ENCODE measurements around the gene FKBP7.
A peak's percentile ranks its signal among the peaks of the same experiment; 100 is the strongest.
"Not testable (repeated sequence)": the region's sequence is repeated elsewhere in the genome, so short reads cannot be mapped to it uniquely, and the experiment has no call there.

The FKBP7 gene, protein sequence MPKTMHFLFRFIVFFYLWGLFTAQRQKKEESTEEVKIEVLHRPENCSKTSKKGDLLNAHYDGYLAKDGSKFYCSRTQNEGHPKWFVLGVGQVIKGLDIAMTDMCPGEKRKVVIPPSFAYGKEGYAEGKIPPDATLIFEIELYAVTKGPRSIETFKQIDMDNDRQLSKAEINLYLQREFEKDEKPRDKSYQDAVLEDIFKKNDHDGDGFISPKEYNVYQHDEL

DNA sequence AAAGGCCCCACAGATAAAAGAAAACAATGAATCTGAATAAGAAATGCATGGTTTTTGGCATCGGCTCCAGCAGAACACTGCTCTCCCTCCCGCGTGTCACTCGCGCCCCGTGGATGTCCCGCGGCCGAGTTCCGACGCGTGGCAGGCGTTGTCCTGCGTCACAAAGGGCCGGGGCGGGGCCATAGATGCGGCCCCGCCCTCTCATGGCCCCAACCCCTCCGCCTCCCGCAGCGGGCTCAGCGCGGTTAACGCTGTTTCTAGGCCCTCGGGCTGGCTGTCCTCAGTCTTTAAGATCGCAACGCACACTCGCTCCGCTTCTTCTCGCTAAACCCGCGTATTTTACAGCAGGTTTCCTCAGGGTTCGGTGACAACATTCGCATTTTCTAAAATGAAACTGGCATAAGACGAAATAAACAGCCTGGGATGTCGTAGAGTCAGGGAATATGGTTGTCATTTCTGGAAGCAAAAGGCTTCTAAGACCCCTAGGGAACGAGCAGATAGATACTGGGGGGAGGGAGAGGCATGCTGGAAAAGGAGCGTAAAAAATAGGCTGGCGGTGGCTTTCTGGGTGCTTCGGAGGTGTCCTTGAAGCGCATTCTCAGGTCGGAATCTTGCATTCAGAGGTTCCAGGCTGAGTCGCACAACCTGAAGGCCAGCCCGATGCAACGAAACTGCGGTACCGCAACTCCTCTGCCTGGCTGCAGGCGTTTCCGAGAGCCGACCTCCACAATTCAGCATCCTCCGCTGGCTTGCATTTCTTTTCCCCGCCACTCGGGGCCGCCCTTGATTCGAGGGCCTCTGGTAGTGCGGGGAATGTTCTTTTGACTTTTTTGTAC is at the start of gene FKBP7:
Gene FKBP7, minus strand, starts transcription at position 162 of the 836 bp plus-strand sequence. Its CDS starts 101 bp downstream, at position 61.
- DNase-seq = peak; percentile 90

DNA sequence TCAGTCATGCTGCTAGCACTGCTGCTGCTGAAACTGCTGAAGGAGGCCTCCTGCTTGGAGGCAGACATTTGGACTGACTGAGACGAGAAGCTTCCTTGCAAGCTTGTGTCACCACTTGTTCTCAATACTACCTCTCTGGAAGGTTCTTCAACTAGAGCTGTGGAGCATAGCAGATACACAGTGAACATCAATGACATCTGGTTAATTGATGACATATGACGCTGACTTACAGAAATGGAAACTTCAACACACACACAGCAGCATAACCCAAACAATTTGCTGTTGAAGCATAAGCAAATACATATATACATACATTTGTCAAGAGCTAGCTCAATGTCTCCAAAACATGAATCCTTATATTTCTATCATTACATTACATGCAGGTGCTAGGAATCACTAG is 49.2 kb upstream of the FKBP7 start:
- DNase-seq = no peak

DNA sequence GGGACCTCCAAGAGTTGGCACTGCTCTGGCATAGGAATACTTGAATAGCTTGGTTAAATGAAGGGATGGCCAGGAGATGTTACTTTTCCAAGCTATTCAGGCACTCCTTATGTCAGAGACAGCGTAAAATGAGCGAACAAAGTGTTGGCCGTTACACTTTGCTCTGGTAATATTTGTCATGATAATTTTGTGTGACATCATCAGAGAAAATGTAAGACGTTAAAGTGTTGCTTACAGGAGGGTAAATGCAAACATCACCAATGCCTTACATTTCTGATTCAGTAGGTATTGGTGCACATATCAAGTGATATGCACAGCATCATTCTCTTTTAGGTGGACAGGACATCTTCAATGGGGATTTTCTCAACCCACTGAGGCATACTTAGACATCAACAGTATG is 47.9 kb upstream of the FKBP7 start:
- no peak for DNase-seq

DNA sequence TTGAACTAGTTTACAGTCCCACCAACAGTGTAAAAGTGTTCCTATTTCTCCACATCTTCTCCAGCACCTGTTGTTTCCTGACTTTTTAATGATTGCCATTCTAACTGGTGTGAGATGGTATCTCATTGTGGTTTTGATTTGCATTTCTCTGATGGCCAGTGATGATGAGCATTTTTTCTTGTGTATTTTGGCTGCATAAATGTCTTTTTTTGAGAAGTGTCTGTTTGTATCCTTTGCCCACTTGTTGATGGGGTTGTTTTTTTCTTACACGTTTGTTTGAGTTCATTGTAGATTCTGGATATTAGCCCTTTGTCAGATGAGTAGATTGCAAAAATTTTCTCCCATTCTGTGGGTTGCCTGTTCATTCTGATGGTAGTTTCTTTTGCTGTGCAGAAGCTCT is 47.1 kb upstream of the FKBP7 start:
- not testable (repeated sequence) for DNase-seq

DNA sequence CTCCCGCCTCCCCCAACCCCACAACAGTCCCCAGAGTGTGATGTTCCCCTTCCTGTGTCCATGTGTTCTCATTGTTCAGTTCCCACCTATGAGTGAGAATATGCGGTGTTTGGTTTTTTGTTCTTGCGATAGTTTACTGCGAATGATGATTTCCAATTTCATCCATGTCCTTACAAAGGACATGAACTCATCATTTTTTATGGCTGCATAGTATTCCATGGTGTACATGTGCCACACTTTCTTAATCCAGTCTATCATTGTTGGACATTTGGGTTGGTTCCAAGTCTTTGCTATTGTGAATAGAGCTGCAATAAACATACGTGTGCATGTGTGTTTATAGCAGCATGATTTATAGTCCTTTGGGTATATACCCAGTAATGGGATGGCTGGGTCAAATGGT is 46.6 kb upstream of the FKBP7 start:
- not testable (repeated sequence) for DNase-seq

DNA sequence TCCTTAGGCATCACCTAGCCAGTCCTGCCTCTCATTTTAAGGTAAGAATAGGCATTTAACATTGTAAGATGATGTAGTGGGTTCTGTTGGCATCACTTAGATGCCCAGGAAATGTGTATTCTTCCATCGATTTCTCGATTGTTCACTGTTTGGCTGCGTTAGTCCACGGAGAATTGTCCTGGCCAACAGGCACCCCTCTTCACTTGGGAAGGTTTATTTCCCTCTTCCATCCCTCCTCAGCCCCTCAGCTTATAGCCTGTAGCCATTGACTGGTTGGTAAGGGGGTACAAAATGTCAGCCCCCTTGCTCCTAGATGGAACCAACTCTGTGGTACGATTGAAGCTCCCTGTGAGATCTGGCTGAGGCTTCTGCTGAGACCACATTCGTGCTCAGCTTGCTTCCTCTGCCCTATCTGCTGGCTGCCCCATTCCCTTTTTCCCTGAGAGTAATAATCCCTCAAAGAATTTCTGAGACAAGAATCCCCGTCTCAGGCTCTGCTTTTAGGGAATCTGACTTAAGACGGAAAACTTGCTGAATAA is 45.3 kb upstream of the FKBP7 start:
- no peak for DNase-seq

DNA sequence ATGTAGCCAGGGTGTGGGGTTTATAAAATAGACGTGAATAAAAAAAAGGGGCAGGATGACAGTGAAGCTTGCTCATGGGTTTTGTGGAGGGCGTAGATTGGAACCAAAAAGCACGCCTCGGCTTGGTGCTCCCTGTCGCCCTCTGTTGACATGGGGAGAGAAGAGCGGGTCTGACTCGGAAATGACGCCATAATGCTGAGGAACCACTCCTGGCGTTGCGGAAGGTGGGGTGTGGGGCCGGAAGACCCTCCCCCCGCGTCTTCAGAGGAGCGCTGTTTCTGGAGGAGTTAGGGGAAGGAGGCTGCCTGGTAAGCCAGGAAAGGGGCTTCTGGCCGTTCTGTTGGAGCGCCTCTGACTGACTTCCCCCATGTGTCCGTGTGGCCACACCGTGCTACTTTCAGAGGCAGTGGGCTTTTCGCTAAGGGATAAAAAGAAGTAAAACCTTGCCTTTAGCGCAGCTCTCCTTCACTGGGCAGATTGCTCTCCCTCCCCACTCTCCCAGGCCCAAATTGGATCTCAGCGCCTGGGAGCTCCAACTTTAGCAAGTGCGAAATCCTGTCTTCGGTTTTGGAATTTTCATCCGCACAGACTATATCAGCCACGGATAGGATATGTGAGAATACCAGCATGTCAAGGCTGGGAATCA is 44.7 kb upstream of the FKBP7 start:
- DNase-seq = peak; percentile 86

DNA sequence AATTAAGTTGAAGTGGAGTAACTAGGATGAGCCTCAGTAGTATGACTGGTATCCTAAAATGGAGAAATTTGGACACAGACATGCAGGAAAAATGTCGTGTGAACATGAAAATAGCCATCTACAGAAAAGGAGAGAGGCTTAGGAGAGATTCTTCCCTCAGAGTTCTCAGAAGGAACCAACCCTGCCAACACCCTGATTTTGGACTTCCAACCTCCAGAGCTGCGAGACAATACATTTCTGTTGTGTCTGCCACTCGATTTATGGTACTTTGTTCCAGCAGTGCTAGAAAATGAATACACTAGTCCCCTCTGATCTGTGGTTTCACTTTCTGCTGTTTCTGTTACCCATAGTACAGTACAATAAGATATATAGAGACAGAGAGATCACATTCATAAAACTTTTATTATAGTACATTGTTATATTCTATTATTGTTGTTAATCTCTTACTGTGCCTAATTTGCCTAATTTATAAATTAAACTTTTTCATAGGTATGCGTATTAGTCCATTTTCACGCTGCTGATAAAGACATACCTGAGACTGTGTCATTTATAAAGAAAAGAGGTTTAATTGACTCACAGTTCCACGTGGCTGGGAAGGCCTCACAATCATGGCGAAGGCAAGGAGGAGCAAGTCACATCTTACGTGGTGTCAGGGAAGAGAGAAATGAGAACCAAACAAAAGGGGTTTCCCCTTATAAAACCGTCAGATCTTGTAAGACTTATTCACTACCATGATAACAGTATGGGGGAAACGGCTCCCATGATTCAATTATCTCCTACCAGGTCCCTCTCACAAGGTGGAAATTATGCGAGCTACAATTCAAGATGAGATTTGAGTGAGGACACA is 43.1 kb upstream of the FKBP7 start:
- no peak for DNase-seq

DNA sequence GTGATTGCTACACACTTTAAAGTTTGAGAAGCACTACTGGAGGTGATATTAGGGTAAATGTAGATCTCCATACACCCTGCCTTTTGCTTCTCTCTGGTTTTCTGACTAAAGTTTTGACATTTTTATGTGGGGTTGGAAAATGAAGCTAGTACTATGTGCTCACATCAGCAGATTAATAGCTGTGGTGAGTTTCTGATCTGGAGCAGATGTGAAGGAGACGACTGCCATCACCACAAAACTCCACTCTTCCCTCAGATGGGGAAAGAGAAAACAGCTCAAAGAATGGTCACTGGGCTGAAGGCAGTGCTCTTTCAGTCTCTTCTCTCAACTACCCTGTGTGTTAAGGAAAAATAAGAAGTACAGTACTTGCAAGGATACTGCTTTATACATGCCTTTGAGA is 39.1 kb upstream of the FKBP7 start:
- no peak for DNase-seq

DNA sequence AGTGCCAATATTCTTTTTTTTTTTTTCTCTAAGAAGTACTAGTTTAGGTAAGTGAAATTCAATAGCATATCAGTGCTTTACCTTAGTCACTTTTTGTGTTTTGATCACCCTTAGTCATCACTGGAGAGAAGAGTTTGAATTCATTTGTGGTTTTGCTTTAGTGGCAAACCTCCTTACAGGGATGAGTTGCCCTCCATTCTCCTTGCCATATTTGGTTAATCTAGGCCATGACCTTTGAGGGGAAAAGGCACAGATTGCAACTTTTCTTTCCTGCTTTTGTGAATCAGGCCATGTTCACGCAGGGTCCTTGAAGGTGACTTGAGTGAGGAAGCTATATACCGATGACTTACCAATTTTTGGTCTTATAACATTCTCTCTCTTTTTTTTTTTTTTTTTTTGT is 36.3 kb upstream of the FKBP7 start:
- peak; percentile 31 for DNase-seq

DNA sequence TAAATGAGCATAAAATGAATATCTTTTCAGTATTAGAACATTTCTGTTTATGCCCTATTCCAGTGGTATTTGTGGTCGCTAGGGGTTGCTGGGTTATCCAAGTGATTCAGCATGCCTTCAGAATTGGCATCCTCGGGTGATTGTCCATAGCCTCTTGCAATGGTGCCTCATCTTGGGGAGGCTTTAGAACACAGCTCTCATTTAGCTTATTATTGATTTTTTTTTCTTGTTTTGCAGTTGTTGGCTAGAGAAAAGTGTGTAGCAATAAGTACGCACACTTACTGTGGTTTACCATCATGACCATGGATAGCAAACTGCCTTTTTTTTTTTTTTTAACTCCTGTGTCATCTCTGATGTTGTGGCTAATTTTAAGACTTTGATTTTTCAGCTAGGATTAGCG is 35.5 kb upstream of the FKBP7 start:
- no peak for DNase-seq

DNA sequence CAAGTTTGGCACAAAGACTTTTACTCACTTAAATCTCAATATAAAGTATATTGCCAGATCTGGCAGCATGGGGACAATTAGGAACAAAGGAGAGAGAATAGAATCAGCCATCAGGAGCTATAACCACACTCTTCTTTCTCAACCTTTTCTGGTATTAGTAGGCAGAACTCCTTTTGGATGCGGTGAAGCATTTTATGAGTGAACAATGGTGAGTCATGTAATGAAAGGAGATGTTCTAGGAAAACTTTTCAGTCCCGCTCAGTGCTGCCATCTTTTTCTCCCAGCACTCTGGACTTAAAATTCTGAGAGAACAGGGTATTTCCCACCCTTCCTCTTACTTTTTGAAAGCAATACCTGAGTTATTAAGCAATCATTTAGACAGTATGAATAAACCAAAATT is 34.1 kb upstream of the FKBP7 start:
- no peak for DNase-seq

DNA sequence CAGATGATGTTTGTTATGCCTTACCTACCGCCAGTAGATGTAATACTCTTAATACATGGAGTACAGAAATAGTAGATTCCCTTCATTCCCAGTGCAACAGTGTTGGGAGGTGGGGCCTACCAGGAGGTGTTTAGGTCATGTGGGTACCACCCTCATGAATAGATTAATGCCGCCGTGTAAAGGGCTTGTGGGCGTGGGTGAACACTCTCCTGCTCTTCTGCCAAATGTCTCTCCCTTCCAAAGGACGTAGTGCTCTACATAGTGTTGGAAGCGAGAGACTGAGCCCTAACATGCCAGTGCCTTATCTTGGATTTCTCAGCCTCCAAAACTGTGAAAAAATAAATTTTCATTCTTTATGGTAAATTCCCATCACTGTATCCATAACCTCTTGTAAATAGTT is 32.0 kb upstream of the FKBP7 start:
- DNase-seq = no peak

DNA sequence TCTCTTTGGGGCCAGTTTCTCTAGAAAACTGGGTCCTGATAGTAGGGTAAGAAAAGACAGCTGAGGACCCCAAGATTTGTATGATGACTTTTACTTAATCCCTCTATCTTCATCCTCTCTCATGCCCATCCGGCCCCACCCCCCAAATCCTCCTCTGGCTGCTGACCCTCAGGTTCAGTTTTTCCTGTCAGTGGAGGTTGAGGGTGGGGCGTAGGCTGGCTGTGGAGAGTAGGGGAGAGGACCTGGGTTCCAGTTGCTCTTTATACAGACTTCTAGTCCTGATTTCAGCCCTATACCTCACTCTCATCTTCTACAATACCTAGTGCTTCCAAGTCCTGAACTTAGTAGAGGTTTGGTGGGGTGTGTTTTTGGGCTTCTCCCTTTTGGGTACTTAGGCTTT is 30.2 kb upstream of the FKBP7 start:
- DNase-seq = no peak

DNA sequence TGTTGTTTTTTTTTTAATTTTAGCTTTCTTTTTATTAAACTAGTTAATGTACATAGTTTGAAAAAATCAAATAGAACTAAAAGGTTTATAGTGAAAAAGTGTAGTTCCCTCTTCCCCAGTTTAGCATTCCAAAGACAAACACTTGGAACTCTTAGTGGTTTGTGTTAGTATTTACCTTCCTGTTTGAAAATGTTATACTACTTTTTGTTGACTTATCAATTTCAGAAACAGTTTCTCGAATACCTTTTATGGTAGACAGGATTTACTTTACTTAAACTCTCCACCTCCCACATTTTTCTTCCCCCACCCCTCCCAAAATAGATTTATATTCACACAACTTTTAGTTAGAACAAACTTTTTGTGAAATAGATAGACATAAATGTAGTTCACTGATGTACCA is 28.5 kb upstream of the FKBP7 start:
- no peak for DNase-seq

DNA sequence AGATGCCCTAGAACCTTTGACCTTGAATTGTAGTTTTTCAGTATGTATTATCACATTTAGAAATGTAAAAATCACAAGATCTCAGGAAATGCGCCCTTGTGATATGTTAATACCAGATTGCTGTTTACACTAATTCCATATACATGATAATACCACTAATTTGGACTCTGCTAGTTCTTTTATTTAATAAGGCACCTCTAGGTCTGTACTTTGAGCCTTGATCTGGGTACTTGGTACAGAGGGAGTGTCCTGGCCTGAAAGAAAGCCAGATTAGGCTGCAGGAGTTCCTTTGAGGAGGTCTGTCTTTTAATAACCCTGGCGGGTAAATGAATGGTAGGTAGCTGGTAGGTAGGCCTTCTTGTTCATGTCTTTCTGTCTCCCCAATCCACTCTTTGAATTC is 28.1 kb upstream of the FKBP7 start:
- DNase-seq = no peak

DNA sequence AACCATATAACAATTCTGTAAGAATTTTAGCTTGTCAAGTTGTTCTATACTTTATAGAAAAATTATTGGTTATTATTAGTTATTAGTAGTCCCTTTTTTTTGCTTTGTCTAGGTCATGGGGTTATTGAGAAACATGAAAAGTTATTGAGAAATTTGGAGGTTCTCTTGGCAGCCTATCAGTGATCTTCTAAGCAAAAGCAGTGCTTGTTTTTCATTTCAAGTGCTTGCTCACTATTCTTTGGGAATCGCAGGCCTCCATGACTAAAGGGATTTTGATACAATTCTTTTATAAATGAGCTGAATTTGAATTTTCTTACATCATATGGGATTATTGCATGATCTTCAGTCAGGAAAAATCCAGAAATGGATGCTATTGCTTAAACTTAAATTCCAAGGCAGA is 27.7 kb upstream of the FKBP7 start:
- DNase-seq = no peak

DNA sequence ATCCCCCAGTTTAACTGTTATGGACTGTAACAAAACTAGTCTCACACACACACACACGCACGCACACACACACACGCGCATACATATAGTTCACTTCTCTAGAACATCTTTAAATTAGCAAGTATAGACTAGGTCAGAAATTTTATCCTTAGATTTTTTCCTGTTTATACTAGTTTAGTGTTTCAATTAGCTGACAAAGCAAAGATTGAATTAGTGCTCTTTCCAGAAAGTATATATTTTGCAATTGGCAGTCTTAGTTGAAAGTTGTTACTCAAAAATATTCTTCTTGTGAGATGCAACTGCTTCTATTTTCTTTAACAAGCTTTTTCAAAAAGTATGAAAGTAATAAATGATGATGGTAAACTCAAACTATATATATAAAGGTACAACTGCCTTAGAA is 24.4 kb upstream of the FKBP7 start:
- no peak for DNase-seq

DNA sequence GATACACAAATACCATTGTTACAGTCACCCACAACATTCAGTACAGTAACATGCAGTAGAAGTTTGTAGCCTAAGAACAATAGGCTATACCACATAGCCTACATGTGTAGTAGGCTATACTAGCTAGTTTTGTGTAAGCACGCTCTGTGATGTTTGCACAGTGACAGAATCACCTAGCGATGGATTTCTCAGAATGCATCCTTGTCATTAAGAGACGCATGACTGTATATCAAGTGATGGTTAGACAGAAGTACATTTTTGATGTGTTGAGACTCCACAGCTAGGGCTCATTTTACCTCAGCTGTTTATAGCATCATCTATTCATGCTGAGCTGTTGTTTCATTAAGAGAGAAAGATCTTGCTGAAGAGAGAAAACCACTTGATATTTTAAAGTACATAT is 21.2 kb upstream of the FKBP7 start:
- no peak for DNase-seq

DNA sequence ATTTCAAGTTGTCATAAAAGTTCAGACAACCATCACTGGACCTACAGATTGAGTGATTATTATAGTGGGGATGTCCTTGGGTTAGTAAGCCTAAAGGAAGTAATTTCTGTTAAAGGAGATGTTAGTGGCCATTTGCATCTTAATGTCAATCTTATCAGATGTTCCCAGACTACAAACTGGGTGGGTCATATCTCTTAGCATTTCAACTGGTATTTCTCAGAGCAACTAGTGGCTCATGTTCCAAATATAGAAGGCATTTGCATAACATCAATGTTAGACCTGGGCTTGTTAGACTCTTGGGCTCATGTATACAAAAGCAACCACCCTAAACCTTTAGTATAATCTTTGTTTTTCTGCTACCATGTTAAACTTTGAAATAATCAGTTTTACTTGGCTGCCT is 19.7 kb upstream of the FKBP7 start:
- no peak for DNase-seq

DNA sequence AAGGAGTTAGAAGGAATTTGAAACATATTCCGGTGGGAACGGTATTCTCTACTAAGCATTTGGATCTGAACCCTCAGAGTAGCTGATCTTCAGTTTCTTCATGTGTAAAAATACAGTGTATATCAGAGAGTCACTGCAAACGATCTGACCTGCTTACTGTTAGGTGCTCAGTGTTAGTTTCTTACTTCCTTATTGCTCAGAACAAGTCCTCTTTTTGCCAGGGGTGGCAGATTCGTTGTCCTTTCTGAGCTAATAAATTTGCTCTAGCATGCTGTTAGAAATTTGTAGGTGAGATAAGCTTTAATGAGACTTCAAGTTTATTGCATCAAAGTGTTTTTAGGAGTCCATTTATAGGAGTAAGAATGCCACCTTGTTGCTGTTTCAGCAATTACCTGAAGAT is 17.6 kb upstream of the FKBP7 start:
- DNase-seq = no peak

DNA sequence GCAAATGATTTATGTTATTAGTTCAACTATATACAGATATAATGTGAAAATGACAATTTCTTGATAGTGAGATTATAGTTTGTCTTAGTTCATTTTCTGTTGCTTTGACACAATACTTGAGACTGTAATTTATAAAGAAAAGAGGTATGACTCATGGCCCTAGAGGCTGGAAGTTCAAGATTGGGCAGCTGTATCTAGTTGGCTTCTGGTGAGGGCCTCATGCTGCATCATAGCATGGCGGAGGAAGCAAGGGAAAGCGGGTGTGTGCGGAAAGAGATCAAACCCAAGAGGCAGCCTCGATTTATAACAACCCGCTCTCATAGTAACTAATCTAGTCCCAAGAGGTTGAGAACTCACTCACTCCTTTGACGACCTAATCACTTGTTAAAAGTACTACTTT is 13.2 kb upstream of the FKBP7 start:
- no peak for DNase-seq

DNA sequence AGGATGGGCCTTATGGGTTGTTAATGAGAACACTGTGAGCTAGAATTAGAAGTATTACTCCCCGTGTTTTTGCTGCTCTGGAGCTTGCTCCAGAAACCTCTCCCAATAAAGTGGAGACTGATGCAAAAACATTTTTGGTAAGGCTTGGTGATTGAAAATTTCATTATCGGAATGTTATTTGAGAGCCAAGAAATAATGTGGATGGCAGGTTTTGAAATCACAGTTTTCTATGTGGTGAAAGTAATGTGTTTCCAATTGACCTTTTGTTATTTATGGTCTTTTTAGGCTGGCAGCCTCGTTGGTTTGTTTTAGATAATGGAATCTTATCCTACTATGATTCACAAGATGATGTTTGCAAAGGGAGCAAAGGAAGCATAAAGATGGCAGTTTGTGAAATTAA is 7.0 kb upstream of the FKBP7 start:
- no peak for DNase-seq
